GM21381 (cell line): ENCODE data around the gene EPO.
"Not testable (repeated sequence)": the region's sequence is repeated elsewhere in the genome, so short reads cannot be mapped to it uniquely, and the experiment has no call there.

Source experiments
- ATAC-seq: cut with Tn5 transposase; IDR thresholded peaks from one replicate; pipeline ENCODE4 v1.9.1; 2021; ENCODE audit warnings: mild to moderate bottlenecking, moderate library complexity; ENCODE audit not compliant: unreplicated experiment

Gene EPO

GRCh38 chr7:100731937-100732636 is 11.8 kb downstream of the EPO start:
- ATAC-seq, result no peak

GRCh38 chr7:100735730-100736129 is 15.5 kb downstream of the EPO start:
- ATAC-seq, result no peak

GRCh38 chr7:100736671-100737070 is 16.4 kb downstream of the EPO start:
- ATAC-seq, result no peak

- ATAC-seq, result no peak
These were observed 19.7 kb downstream of the EPO start for GRCh38 chr7:100739934-100740333.

GRCh38 chr7:100744605-100745004 is 24.3 kb downstream of the EPO start:
- ATAC-seq, result no peak

GRCh38 chr7:100745184-100745583 is 24.9 kb downstream of the EPO start:
- ATAC-seq, result no peak

GRCh38 chr7:100752994-100753393 is 32.7 kb downstream of the EPO start:
- ATAC-seq, result no peak

- no peak for ATAC-seq
These were observed 33.5 kb downstream of the EPO start for GRCh38 chr7:100753750-100754149.

- ATAC-seq, result no peak
These were observed 39.3 kb downstream of the EPO start for GRCh38 chr7:100759357-100760171.

GRCh38 chr7:100762841-100763240 is 42.6 kb downstream of the EPO start:
- ATAC-seq, result not testable (repeated sequence)

GRCh38 chr7:100763556-100764140 is 43.4 kb downstream of the EPO start:
- ATAC-seq, result no peak

GRCh38 chr7:100764841-100765240 is 44.6 kb downstream of the EPO start:
- no peak for ATAC-seq

- no peak for ATAC-seq
These were observed 45.0 kb downstream of the EPO start for GRCh38 chr7:100765250-100765649.

GRCh38 chr7:100768784-100769183 is 48.5 kb downstream of the EPO start:
- no peak for ATAC-seq
